OCI-LY3 (cell line): ENCODE results near the gene SLC26A5.

ENCODE experiments used
- CTCF ChIP-seq: fragments of 200-600, 300-600 bp; sonication (generic); IDR thresholded peaks from 2 replicates; pipeline ENCODE4 v1.5.1; 2014; ENCODE audit warnings: antibody characterized with exemption, low read length, low read depth
- EZH2phosphoT487 ChIP-seq: fragments of 200-600 bp; shearing (Covaris generic); IDR thresholded peaks from 2 replicates; pipeline ENCODE4 v1.6.1; 2018; ENCODE audit warnings: antibody characterized with exemption, mixed run types, low read depth

DNA sequence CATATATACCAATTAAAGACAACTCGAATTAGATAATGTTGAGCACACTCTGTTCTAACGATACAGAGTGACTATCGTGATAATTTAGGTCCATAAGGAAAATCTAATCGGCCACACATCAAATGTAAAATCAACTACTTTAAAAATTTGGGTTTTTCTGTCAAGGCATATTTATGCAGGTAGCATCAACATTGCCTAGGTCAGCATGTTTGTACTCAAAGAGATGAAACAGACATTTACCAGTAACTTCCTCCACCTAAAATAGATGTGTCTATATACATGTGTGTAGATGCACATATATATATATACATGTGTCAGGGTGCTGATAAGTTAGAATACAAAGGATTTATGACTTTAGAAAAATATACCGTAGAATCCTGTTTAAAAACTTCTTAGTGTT lies 76.6 kb downstream of the SLC26A5 start:
- TF ChIP-seq CTCF, result no peak
- no peak for TF ChIP-seq EZH2phosphoT487
